Measurements from ENCODE around the gene SMIM17.

Gene SMIM17

GRCh38 chr19:56642711-56643459 lies at the start of gene SMIM17:
Gene SMIM17, plus strand, starts transcription at chr19:56643159. Its CDS starts 2,509 bp downstream, at chr19:56645668.
- TF ChIP-seq CTCF (IDR thresholded peaks at IDR 0.05; ENCODE audit: control insufficient read depth, insufficient read depth, low read depth, low read length, missing control alignments) = no peak
- H3K4me3 ChIP-seq (ENCODE audit: control insufficient read depth, low read depth, low read length) = no peak within 1 kb of the TSS
- DNase-seq (ENCODE audit: low read depth) = no peak

- TF ChIP-seq CTCF (IDR thresholded peaks at IDR 0.05; ENCODE audit: control insufficient read depth, insufficient read depth, low read depth, low read length, missing control alignments) = no peak
Measured at GRCh38 chr19:56594446-56594782, 48.5 kb upstream of the SMIM17 start.

GRCh38 chr19:56594783-56595547 lies 48.0 kb upstream of the SMIM17 start, which contains the start of gene ZNF71:
Gene ZNF71, plus strand, starts transcription at chr19:56595302. Its CDS starts 6,257 bp downstream, at chr19:56601559.
- peak within 1 kb of the TSS; percentile 70 for H3K4me3 ChIP-seq (ENCODE audit: control insufficient read depth, low read depth, low read length)
- DNase-seq (ENCODE audit: low read depth) = peak; percentile 34
- TF ChIP-seq CTCF (IDR thresholded peaks at IDR 0.05; ENCODE audit: control insufficient read depth, insufficient read depth, low read depth, low read length, missing control alignments) = no peak

More at GRCh38 chr19:56594446-56594782, 48.5 kb upstream of the SMIM17 start:
- peak overlapping the region; percentile 70 for H3K4me3 ChIP-seq (ENCODE audit: control insufficient read depth, low read depth, low read length)
- no peak for DNase-seq (ENCODE audit: low read depth)

- TF ChIP-seq CTCF (IDR thresholded peaks at IDR 0.05; ENCODE audit: control insufficient read depth, insufficient read depth, low read depth, low read length, missing control alignments) = no peak
- DNase-seq (ENCODE audit: low read depth) = no peak
Measured at GRCh38 chr19:56595548-56595899, 47.4 kb upstream of the SMIM17 start.

GRCh38 chr19:56596676-56597075 lies 46.3 kb upstream of the SMIM17 start:
- TF ChIP-seq CTCF (IDR thresholded peaks at IDR 0.05; ENCODE audit: control insufficient read depth, insufficient read depth, low read depth, low read length, missing control alignments) = no peak
- H3K4me3 ChIP-seq (ENCODE audit: control insufficient read depth, low read depth, low read length) = no peak overlapping the region
- DNase-seq (ENCODE audit: low read depth) = no peak

More at GRCh38 chr19:56595548-56595899, 47.4 kb upstream of the SMIM17 start:
- H3K4me3 ChIP-seq (ENCODE audit: control insufficient read depth, low read depth, low read length) = peak overlapping the region; percentile 70

- TF ChIP-seq CTCF (IDR thresholded peaks at IDR 0.05; ENCODE audit: control insufficient read depth, insufficient read depth, low read depth, low read length, missing control alignments) = no peak
- no peak for DNase-seq (ENCODE audit: low read depth)
- no peak overlapping the region for H3K4me3 ChIP-seq (ENCODE audit: control insufficient read depth, low read depth, low read length)
Measured at GRCh38 chr19:56597696-56598095, 45.3 kb upstream of the SMIM17 start.
